Daoy (cell line): ENCODE measurements around the gene CEMIP. TPM values are rescaled to one million over a fixed set of nuclear protein-coding genes. Genes with fewer than 3 reads are reported as not detected.

Source experiments
- DNase-seq: peaks from one replicate; pipeline ENCODE4 v3.0.0-alpha.2; 2015; ENCODE audit warnings: low read depth
- total RNA-seq: library from RNA; depleted of rRNA; stranded (reverse); fragments of >200 nt; shearing (Covaris generic); gene quantifications from 2 replicates; pipeline ENCODE4 v1.2.3, GENCODE V29; 2014

The CEMIP gene
- total RNA-seq, 1 experiment from 2014 or later, result 5.1 TPM

GRCh38 chr15:80822676-80823075 is 43.5 kb downstream of the CEMIP start:
- no peak for DNase-seq

- no peak for DNase-seq
Observed at GRCh38 chr15:80823120-80823519, 44.0 kb downstream of the CEMIP start.

- DNase-seq, result no peak
Observed at GRCh38 chr15:80823995-80824394, 44.8 kb downstream of the CEMIP start.

- DNase-seq, result no peak
Observed at GRCh38 chr15:80825361-80826030, 46.3 kb downstream of the CEMIP start.

- DNase-seq, result no peak
Observed at GRCh38 chr15:80828796-80829195, 49.6 kb downstream of the CEMIP start.

- no peak for DNase-seq
Observed at GRCh38 chr15:80830677-80831076, 51.5 kb downstream of the CEMIP start.

GRCh38 chr15:80831192-80831591 is 52.0 kb downstream of the CEMIP start:
- no peak for DNase-seq

GRCh38 chr15:80831606-80832224 is 52.5 kb downstream of the CEMIP start:
- no peak for DNase-seq

- DNase-seq, result no peak
Observed at GRCh38 chr15:80832686-80833085, 53.5 kb downstream of the CEMIP start.

GRCh38 chr15:80834402-80834801 is 55.2 kb downstream of the CEMIP start:
- DNase-seq, result no peak

GRCh38 chr15:80834906-80835305 is 55.7 kb downstream of the CEMIP start:
- DNase-seq, result no peak

- DNase-seq, result no peak
Observed at GRCh38 chr15:80835336-80835735, 56.2 kb downstream of the CEMIP start.

GRCh38 chr15:80836223-80836622 is 57.1 kb downstream of the CEMIP start:
- DNase-seq, result no peak

GRCh38 chr15:80837006-80837405 is 57.8 kb downstream of the CEMIP start:
- DNase-seq, result no peak

- no peak for DNase-seq
Observed at GRCh38 chr15:80838012-80838411, 58.8 kb downstream of the CEMIP start.

- DNase-seq, result no peak
Observed at GRCh38 chr15:80838666-80839065, 59.5 kb downstream of the CEMIP start.

GRCh38 chr15:80839764-80840130 is 60.6 kb downstream of the CEMIP start:
- no peak for DNase-seq

- no peak for DNase-seq
Observed at GRCh38 chr15:80840182-80841130, 61.3 kb downstream of the CEMIP start.

- DNase-seq, result no peak
Observed at GRCh38 chr15:80841541-80841940, 62.4 kb downstream of the CEMIP start.

- peak; percentile 39 for DNase-seq
Observed at GRCh38 chr15:80844011-80844732, 65.0 kb downstream of the CEMIP start.

GRCh38 chr15:80846031-80846815 is 67.1 kb downstream of the CEMIP start:
- DNase-seq, result no peak
